Endothelial cell of umbilical vein (primary cell): ENCODE data around the gene CCDC60. TPM values are rescaled to one million over a fixed set of nuclear protein-coding genes. Genes with fewer than 3 reads are reported as not detected.

Experiments used
- BruUV-seq: library from RNA; stranded (reverse); fragments of 400-500 nt; replicated peaks from 2 replicates; lab custom pipeline; 2021; lab: Mats Ljungman, UMichigan
- CTCF ChIA-PET: fragments of 300-600, 350-600 bp; sonication (Branson Sonifier 250); formaldehyde crosslinking; loops from one replicate; lab custom pipeline; 2021; ENCODE audit warnings: antibody characterized with exemption, inconsistent platforms; lab: Charles Lee
- POLR2A ChIA-PET: fragments of 300-600, 350-600 bp; sonication (Branson Sonifier 250); formaldehyde crosslinking; loops from one replicate; lab custom pipeline; 2021; ENCODE audit warnings: antibody characterized with exemption, inconsistent platforms; lab: Charles Lee
- DNase-seq: peaks from one replicate; pipeline ENCODE4 v3.0.0-alpha.2; 2011; ENCODE audit warnings: low read depth, low spot score
- FAIRE-seq: peaks from 2 replicates; lab custom pipeline; 2011; peaks lifted over from hg19 to GRCh38; lab: Jason Lieb, UNC
- H2AFZ ChIP-seq: 2 replicates; pipeline ENCODE4 v1.6.0; 2012; ENCODE audit warnings: low read depth, low read length, control low read depth, inconsistent platforms
- H3K27ac ChIP-seq: 2 replicates; pipeline ENCODE4 v1.5.1; 2011; ENCODE audit warnings: low read depth, mild to moderate bottlenecking, control low read depth, low read length, moderate library complexity; ENCODE audit not compliant: insufficient read depth
- H3K27me3 ChIP-seq, 2 experiments: 2 replicates each; pipeline versions ENCODE4 v1.6.0 to v1.6.1; 2011; ENCODE audit warnings: low read length in 2 of 2, mixed read lengths in 1 of 2; ENCODE audit not compliant: control insufficient read depth in 2 of 2, insufficient read depth in 2 of 2
- H3K36me3 ChIP-seq, 2 experiments: 2 replicates in 1 of 2; 3 replicates in 1 of 2; pipeline ENCODE4 v1.5.1; 2011; ENCODE audit warnings: low read length in 2 of 2, mild to moderate bottlenecking in 1 of 2, moderate library complexity in 1 of 2; ENCODE audit not compliant: control insufficient read depth in 2 of 2, insufficient read depth in 2 of 2; ENCODE audit errors: extremely low read depth in 1 of 2
- H3K4me1 ChIP-seq: 3 replicates; pipeline ENCODE4 v1.5.1; 2011; ENCODE audit warnings: mild to moderate bottlenecking, low read length; ENCODE audit not compliant: control insufficient read depth, insufficient read depth; ENCODE audit errors: extremely low read depth
- H3K4me2 ChIP-seq: 2 replicates; pipeline ENCODE4 v1.6.1; 2011; ENCODE audit warnings: low read length, control low read depth, mixed read lengths; ENCODE audit not compliant: insufficient read depth
- H3K4me3 ChIP-seq, 3 experiments: fragments of 200-600 bp in 1 of 3; sonication (generic), shearing (Covaris generic) in 1 of 3; replicated peaks in 1 of 3; 2 replicates each; pipeline ENCODE4 v1.5.1; 2011 to 2016; ENCODE audit warnings: control low read depth in 3 of 3, low read length in 3 of 3, mild to moderate bottlenecking in 2 of 3, inconsistent platforms in 1 of 3, low read depth in 1 of 3, moderate library complexity in 1 of 3; ENCODE audit not compliant: insufficient read depth in 1 of 3
- H3K79me2 ChIP-seq: 2 replicates; pipeline ENCODE4 v1.6.0; 2012; ENCODE audit warnings: low read length, inconsistent platforms; ENCODE audit not compliant: control insufficient read depth, insufficient read depth
- H3K9ac ChIP-seq: replicated peaks from 2 replicates; pipeline ENCODE3; 2011; ENCODE audit warnings: low read length, control low read depth; ENCODE audit not compliant: insufficient read depth; ENCODE audit errors: extremely low read depth
- H3K9me1 ChIP-seq: replicated peaks from 3 replicates; pipeline ENCODE4 v1.6.0; 2011; ENCODE audit warnings: mild to moderate bottlenecking, low read length; ENCODE audit not compliant: control insufficient read depth, insufficient read depth; ENCODE audit errors: extremely low read depth
- H3K9me3 ChIP-seq: replicated peaks from 2 replicates; pipeline ENCODE4 v1.5.1; 2012; ENCODE audit warnings: low read length, inconsistent platforms; ENCODE audit not compliant: control insufficient read depth, insufficient read depth
- H4K20me1 ChIP-seq: replicated peaks from 2 replicates; pipeline ENCODE3; 2011; ENCODE audit warnings: mild to moderate bottlenecking, low read length; ENCODE audit not compliant: control insufficient read depth, insufficient read depth; ENCODE audit errors: extremely low read depth
- EZH2 ChIP-seq: IDR thresholded peaks from 2 replicates; pipeline ENCODE4 v1.6.1; 2012; ENCODE audit warnings: borderline replicate concordance, low read depth, mild to moderate bottlenecking, moderate library complexity, low read length, inconsistent platforms; ENCODE audit not compliant: severe bottlenecking
- FOS ChIP-seq: IDR thresholded peaks from 2 replicates; pipeline ENCODE4 v1.6.1; 2011; ENCODE audit warnings: mild to moderate bottlenecking, low read length, moderate library complexity, borderline replicate concordance; ENCODE audit not compliant: insufficient read depth
- GATA2 ChIP-seq: IDR thresholded peaks from 2 replicates; pipeline ENCODE4 v1.7.0; 2011; ENCODE audit warnings: low read depth, mild to moderate bottlenecking, moderate library complexity, mixed read lengths, low read length; ENCODE audit not compliant: insufficient read length, insufficient read depth
- JUN ChIP-seq: IDR thresholded peaks from 2 replicates; pipeline ENCODE4 v1.6.1; 2011; ENCODE audit warnings: borderline replicate concordance, low read depth; ENCODE audit not compliant: insufficient read length, insufficient read depth
- MAX ChIP-seq: IDR thresholded peaks from 2 replicates; pipeline ENCODE4 v1.6.1; 2011; ENCODE audit not compliant: insufficient read depth, insufficient read length
- MYC ChIP-seq: IDR thresholded peaks from one replicate; pipeline ENCODE4 v1.6.1; 2011; ENCODE audit warnings: mild to moderate bottlenecking, low read depth, low read length
- POLR2A ChIP-seq: IDR thresholded peaks from 2 replicates; pipeline ENCODE4 v1.6.1; 2012; ENCODE audit warnings: low read depth, mild to moderate bottlenecking, control low read depth, low read length
- POLR2AphosphoS5 ChIP-seq: IDR thresholded peaks from 2 replicates; pipeline ENCODE4 v1.6.1; 2012; ENCODE audit warnings: low read depth, mild to moderate bottlenecking, control low read depth, low read length, moderate library complexity; ENCODE audit not compliant: insufficient read depth
- dilution Hi-C: fragments of 300-500 bp; cut with MboI; formaldehyde crosslinking; loops from one replicate; pipeline ENCODE4 v1.15.0; 2019; ENCODE audit warnings: low sequenced_read_pairs; ENCODE audit not compliant: extremely low pct_ligation_motif_present
- intact Hi-C: fragments of 100-400 bp; cut with micrococcal nuclease; formaldehyde crosslinking; loops from one replicate; pipeline ENCODE4 v1.10.0; 2022
- polyA plus RNA-seq, 4 experiments: library from polyadenylated mRNA; depleted of rRNA in 3 of 4; stranded (reverse) in 3 of 4; unstranded in 1 of 4; fragments of >200 nt; gene quantifications; 2 replicates each; pipeline versions ENCODE4 v1.2.1 to v1.2.3, GENCODE V29; 2011 to 2012; ENCODE audit warnings: missing spikeins in 1 of 4
- total RNA-seq: library from RNA; stranded (reverse); gene quantifications from 2 replicates; pipeline ENCODE4 v1.2.3, GENCODE V29; 2021
- TF ChIP-seq, protein P1 (sequence below), 2 donors: IDR thresholded peaks; 1 replicate in 1 of 2; 2 replicates in 1 of 2; pipeline ENCODE4 v1.5.1; 2011; ENCODE audit warnings: low read length in 2 of 2, mild to moderate bottlenecking in 2 of 2, moderate library complexity in 2 of 2, control low read depth in 1 of 2, inconsistent platforms in 1 of 2, low read depth in 1 of 2; ENCODE audit not compliant: insufficient read depth in 1 of 2; ENCODE audit errors: extremely low read depth in 1 of 2

CCDC60 gene
- total and polyA plus RNA-seq, 2 donors (not counting 3 experiments of a cell fraction or from before 2014, with no cell fraction given), result not detected

DNA sequence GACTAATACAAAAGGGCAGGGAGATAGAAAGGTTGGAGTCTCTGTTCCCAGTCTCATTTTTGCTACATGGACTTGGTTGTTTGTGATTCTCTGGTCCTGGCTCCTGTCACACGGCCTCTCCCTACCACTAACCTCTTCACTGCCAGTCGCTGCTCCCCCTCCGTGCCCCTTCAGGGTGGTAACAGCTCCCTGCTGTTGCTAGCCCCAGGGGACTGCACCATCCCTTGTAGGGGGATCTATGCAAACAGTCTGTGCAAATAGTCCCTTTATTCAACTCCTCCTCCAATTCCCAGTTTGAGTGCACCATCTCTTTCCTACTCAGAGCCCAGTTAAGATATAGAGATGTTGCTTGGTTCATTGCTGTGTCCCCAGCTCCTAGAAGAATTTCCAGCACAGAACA lies 51.1 kb downstream of the CCDC60 start:
- no peak overlapping the region for H2AFZ ChIP-seq
- H3K9me3 ChIP-seq, result peaks cover 6% of the 10 kb centered on the region
- H3K4me1 ChIP-seq, result no peaks in the 10 kb centered on the region
- dilution Hi-C loops, result no loop called here
- no peak overlapping the region for H3K4me3 ChIP-seq
- no peak for FAIRE-seq
- no peak overlapping the region for H3K27ac ChIP-seq
- no peak overlapping the region for H3K4me2 ChIP-seq
- CTCF ChIA-PET, result no interaction called here
- no TSS peak for BruUV-seq
- H4K20me1 ChIP-seq, result no peaks in the 10 kb centered on the region
- DNase-seq, result no peak
- intact Hi-C loops, result no loop called here
- H3K36me3 ChIP-seq, result no peaks in the 10 kb centered on the region
- no peaks in the 10 kb centered on the region for H3K9me1 ChIP-seq
- POLR2A ChIA-PET, result no interaction called here
- no peak for TF ChIP-seq POLR2A
- TF ChIP-seq MAX, result no peak
- TF ChIP-seq JUN, result no peak
- no peak overlapping the region for H3K9ac ChIP-seq
- H3K27me3 ChIP-seq, result no peaks in the 10 kb centered on the region
- no peaks in the 10 kb centered on the region for H3K79me2 ChIP-seq

DNA sequence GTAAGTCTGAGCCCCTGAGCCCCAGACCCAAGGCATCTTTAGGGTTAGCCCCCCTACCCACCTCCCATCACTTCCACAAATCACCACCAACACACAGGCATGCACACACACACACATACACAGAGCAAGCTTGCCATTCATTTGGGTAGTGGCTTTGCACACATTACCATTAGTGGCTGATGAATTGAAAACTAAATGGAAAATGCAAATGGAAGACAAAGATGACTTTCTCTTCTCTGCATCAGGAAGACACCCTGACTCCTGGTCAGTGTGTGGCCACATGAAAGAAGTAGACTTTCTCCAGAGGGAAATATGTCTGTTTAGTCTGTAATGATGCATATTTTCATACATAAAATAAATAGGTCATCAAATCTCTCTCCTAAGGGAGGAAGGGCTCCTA lies 55.2 kb downstream of the CCDC60 start:
- H3K36me3 ChIP-seq, result no peaks in the 10 kb centered on the region
- no TSS peak for BruUV-seq
- H3K4me2 ChIP-seq, result no peak overlapping the region
- H2AFZ ChIP-seq, result no peak overlapping the region
- no peak overlapping the region for H3K9ac ChIP-seq
- DNase-seq (no peak), FAIRE-seq (no peak)
- H3K27me3 ChIP-seq, result no peaks in the 10 kb centered on the region
- no peak for TF ChIP-seq POLR2AphosphoS5
- TF ChIP-seq GATA2, result no peak
- TF ChIP-seq MYC, result no peak
- no peak for TF ChIP-seq MAX
- TF ChIP-seq FOS, result no peak
- TF ChIP-seq EZH2, result no peak
- no peak for TF ChIP-seq JUN
- no peak for TF ChIP-seq POLR2A
- TF ChIP-seq, protein P1, sequence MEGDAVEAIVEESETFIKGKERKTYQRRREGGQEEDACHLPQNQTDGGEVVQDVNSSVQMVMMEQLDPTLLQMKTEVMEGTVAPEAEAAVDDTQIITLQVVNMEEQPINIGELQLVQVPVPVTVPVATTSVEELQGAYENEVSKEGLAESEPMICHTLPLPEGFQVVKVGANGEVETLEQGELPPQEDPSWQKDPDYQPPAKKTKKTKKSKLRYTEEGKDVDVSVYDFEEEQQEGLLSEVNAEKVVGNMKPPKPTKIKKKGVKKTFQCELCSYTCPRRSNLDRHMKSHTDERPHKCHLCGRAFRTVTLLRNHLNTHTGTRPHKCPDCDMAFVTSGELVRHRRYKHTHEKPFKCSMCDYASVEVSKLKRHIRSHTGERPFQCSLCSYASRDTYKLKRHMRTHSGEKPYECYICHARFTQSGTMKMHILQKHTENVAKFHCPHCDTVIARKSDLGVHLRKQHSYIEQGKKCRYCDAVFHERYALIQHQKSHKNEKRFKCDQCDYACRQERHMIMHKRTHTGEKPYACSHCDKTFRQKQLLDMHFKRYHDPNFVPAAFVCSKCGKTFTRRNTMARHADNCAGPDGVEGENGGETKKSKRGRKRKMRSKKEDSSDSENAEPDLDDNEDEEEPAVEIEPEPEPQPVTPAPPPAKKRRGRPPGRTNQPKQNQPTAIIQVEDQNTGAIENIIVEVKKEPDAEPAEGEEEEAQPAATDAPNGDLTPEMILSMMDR (IDR thresholded peaks at IDR 0.05; ENCODE audit: extremely low read depth in 1 of 2, insufficient read depth in 1 of 2, low read depth in 1 of 2, low read length in 2 of 2), result no peak
- no peaks in the 10 kb centered on the region for H3K9me1 ChIP-seq
- ChIA-PET CTCF (no interaction called here), POLR2A (no interaction called here)
- H3K4me1 ChIP-seq, result no peaks in the 10 kb centered on the region
- intact Hi-C loops, result no loop called here
- no peaks in the 10 kb centered on the region for H3K9me3 ChIP-seq
- no peaks in the 10 kb centered on the region for H4K20me1 ChIP-seq
- no peak overlapping the region for H3K4me3 ChIP-seq
- no peak overlapping the region for H3K27ac ChIP-seq
- no peaks in the 10 kb centered on the region for H3K79me2 ChIP-seq
- dilution Hi-C loops, result no loop called here
